IMR-90 (cell line): ENCODE data around the gene ACAP1. TPM values are rescaled to one million over a fixed set of nuclear protein-coding genes. Genes with fewer than 3 reads are reported as not detected.

Experiments used
- ATAC-seq: fragments of 200-7000 bp; cut with Tn5 transposase; 2 replicates; pipeline ENCODE4 v1.9.1; 2020; ENCODE audit warnings: low read depth, mild to moderate bottlenecking, moderate library complexity
- BruUV-seq: library from RNA; stranded (reverse); fragments of 400-500 nt; replicated peaks from 2 replicates; lab custom pipeline; 2021; lab: Mats Ljungman, UMichigan
- CTCF ChIA-PET: fragments of 300-600 bp; formaldehyde crosslinking; extraction: SDS; loops from one replicate; lab custom pipeline; 2021; ENCODE audit warnings: antibody characterized with exemption; lab: Yijun Ruan, JAX
- POLR2A ChIA-PET: fragments of 300-600 bp; sonication (Branson Sonifier 250); formaldehyde crosslinking; loops from one replicate; lab custom pipeline; 2022; ENCODE audit warnings: antibody characterized with exemption; ENCODE audit not compliant: unreplicated experiment; lab: Charles Lee
- DNase-seq: peaks from one replicate; pipeline ENCODE4 v3.0.0; 2013
- H2AFZ ChIP-seq: replicated peaks from 2 replicates; pipeline ENCODE3; 2013; ENCODE audit warnings: low read length, mild to moderate bottlenecking; ENCODE audit not compliant: poor library complexity
- H2AK5ac ChIP-seq: 2 replicates; pipeline ENCODE4 v1.6.1; 2013; ENCODE audit warnings: low read depth, low read length, inconsistent platforms
- H2AK9ac ChIP-seq: replicated peaks from 2 replicates; pipeline ENCODE3; 2013; ENCODE audit warnings: mild to moderate bottlenecking, low read depth, low read length, moderate library complexity; ENCODE audit not compliant: poor library complexity
- H2BK120ac ChIP-seq: 2 replicates; pipeline ENCODE4 v1.6.1; 2013; ENCODE audit warnings: low read depth, low read length, inconsistent platforms
- H2BK15ac ChIP-seq: 3 replicates; pipeline ENCODE4 v1.6.1; 2013; ENCODE audit warnings: low read depth, low read length, inconsistent platforms
- H2BK20ac ChIP-seq: 2 replicates; pipeline ENCODE4 v1.6.1; 2013; ENCODE audit warnings: low read depth, mild to moderate bottlenecking, inconsistent platforms, low read length, moderate library complexity
- H2BK5ac ChIP-seq: 2 replicates; pipeline ENCODE4 v1.6.1; 2013; ENCODE audit warnings: mild to moderate bottlenecking, low read depth, low read length, inconsistent platforms; ENCODE audit not compliant: poor library complexity, severe bottlenecking
- H3K14ac ChIP-seq: replicated peaks from 2 replicates; pipeline ENCODE4 v1.6.1; 2013; ENCODE audit warnings: low read depth, low read length, inconsistent platforms
- H3K18ac ChIP-seq: 2 replicates; pipeline ENCODE4 v1.6.1; 2013; ENCODE audit warnings: low read depth, low read length, control low read depth
- H3K23ac ChIP-seq: 2 replicates; pipeline ENCODE4 v1.6.1; 2013; ENCODE audit warnings: low read depth, low read length, inconsistent platforms
- H3K27ac ChIP-seq: 2 replicates; pipeline ENCODE4 v1.5.1; 2013; ENCODE audit warnings: mild to moderate bottlenecking, control low read depth, low read length; ENCODE audit not compliant: insufficient read depth
- H3K27me3 ChIP-seq: 2 replicates; pipeline ENCODE4 v1.6.1; 2013; ENCODE audit warnings: low read length; ENCODE audit not compliant: control insufficient read depth, insufficient read depth
- H3K36me3 ChIP-seq: 2 replicates; pipeline ENCODE4 v1.6.1; 2013; ENCODE audit warnings: low read length, mixed read lengths; ENCODE audit not compliant: control insufficient read depth, insufficient read depth
- H3K4ac ChIP-seq: 2 replicates; pipeline ENCODE4 v1.6.1; 2013; ENCODE audit warnings: low read depth, low read length, inconsistent platforms
- H3K4me1 ChIP-seq: 2 replicates; pipeline ENCODE4 v1.6.1; 2013; ENCODE audit warnings: low read length, mixed read lengths; ENCODE audit not compliant: control insufficient read depth, insufficient read depth
- H3K4me2 ChIP-seq: 2 replicates; pipeline ENCODE4 v1.6.1; 2013; ENCODE audit warnings: low read depth, mild to moderate bottlenecking, control low read depth, low read length, moderate library complexity
- H3K4me3 ChIP-seq: 2 replicates; pipeline ENCODE4 v1.5.1; 2013; ENCODE audit warnings: low read depth, mild to moderate bottlenecking, control low read depth, low read length, moderate library complexity; ENCODE audit not compliant: insufficient read depth
- H3K56ac ChIP-seq: 2 replicates; pipeline ENCODE4 v1.6.1; 2013; ENCODE audit warnings: low read length, inconsistent platforms; ENCODE audit not compliant: insufficient read depth; ENCODE audit errors: extremely low read depth
- H3K79me1 ChIP-seq, 2 experiments: 2 replicates each; pipeline ENCODE4 v1.6.1; 2013; ENCODE audit warnings: low read length in 2 of 2, inconsistent platforms in 1 of 2, low read depth in 1 of 2
- H3K9ac ChIP-seq: 2 replicates; pipeline ENCODE4 v1.6.1; 2013; ENCODE audit warnings: low read depth, low read length, control low read depth
- H3K9me1 ChIP-seq: 2 replicates; pipeline ENCODE4 v1.6.1; 2013; ENCODE audit warnings: low read length, inconsistent platforms; ENCODE audit not compliant: insufficient read depth
- H3K9me3 ChIP-seq: 2 replicates; pipeline ENCODE4 v1.6.1; 2013; ENCODE audit warnings: low read length; ENCODE audit not compliant: control insufficient read depth, insufficient read depth
- H4K20me1 ChIP-seq: 2 replicates; pipeline ENCODE4 v1.6.1; 2013; ENCODE audit warnings: low read length, inconsistent platforms; ENCODE audit not compliant: insufficient read depth
- H4K5ac ChIP-seq: 2 replicates; pipeline ENCODE4 v1.6.1; 2013; ENCODE audit warnings: mild to moderate bottlenecking, low read depth, low read length, control low read depth
- H4K8ac ChIP-seq, 2 experiments: 2 replicates each; pipeline ENCODE4 v1.6.1; 2013; ENCODE audit warnings: low read depth in 2 of 2, low read length in 2 of 2, control low read depth in 1 of 2, inconsistent platforms in 1 of 2
- H4K91ac ChIP-seq: 2 replicates; pipeline ENCODE4 v1.6.1; 2013; ENCODE audit warnings: low read depth, low read length, inconsistent platforms; ENCODE audit not compliant: insufficient read depth
- BHLHE40 ChIP-seq: fragments of 150-350 bp; IDR thresholded peaks from 2 replicates; pipeline ENCODE4 v1.6.1; 2016; ENCODE audit warnings: mild to moderate bottlenecking, low read depth, low read length
- CEBPB ChIP-seq: IDR thresholded peaks from 2 replicates; pipeline ENCODE4 v1.6.1; 2012; ENCODE audit warnings: low read depth, low read length, improper control_type of control experiment
- CHD1 ChIP-seq: IDR thresholded peaks from 2 replicates; pipeline ENCODE4 v1.6.1; 2012; ENCODE audit warnings: low read depth, low read length, improper control_type of control experiment
- FOS ChIP-seq: fragments of 150-350 bp; IDR thresholded peaks from 2 replicates; pipeline ENCODE4 v1.6.1; 2016; ENCODE audit warnings: low read depth, low read length
- MAFK ChIP-seq: IDR thresholded peaks from 2 replicates; pipeline ENCODE4 v1.6.1; 2012; ENCODE audit warnings: low read depth, low read length, improper control_type of control experiment
- MAZ ChIP-seq: IDR thresholded peaks from 2 replicates; pipeline ENCODE4 v1.6.1; 2012; ENCODE audit warnings: low read depth, mild to moderate bottlenecking, low read length, improper control_type of control experiment, moderate library complexity, borderline replicate concordance
- NFE2L2 ChIP-seq: fragments of 150-350 bp; IDR thresholded peaks from 2 replicates; pipeline ENCODE4 v1.6.1; 2016; ENCODE audit warnings: low read depth, mild to moderate bottlenecking, low read length
- POLR2A ChIP-seq: IDR thresholded peaks from 2 replicates; pipeline ENCODE4 v1.6.1; 2012; ENCODE audit warnings: mild to moderate bottlenecking, low read depth, low read length
- RAD21 ChIP-seq: IDR thresholded peaks from 2 replicates; pipeline ENCODE4 v1.6.1; 2012; ENCODE audit warnings: low read length, improper control_type of control experiment
- RCOR1 ChIP-seq: IDR thresholded peaks from 2 replicates; pipeline ENCODE4 v1.6.1; 2012; ENCODE audit warnings: mild to moderate bottlenecking, low read length, improper control_type of control experiment; ENCODE audit not compliant: insufficient replicate concordance
- SMC3 ChIP-seq: fragments of 150-350 bp; IDR thresholded peaks from 2 replicates; pipeline ENCODE4 v1.6.1; 2016; ENCODE audit warnings: low read depth, mild to moderate bottlenecking, antibody characterized with exemption, low read length, moderate library complexity
- WGBS, 2 experiments: methylation state at CpG; one replicate each; pipeline versions ENCODE4 v1.1.5 to v1.1.7; 2013; ENCODE audit warnings: missing lambda C conversion rate in 2 of 2; ENCODE audit not compliant: insufficient read length in 1 of 2; ENCODE audit errors: extremely low coverage in 2 of 2; 5-methylcytosine and 5-hydroxymethylcytosine counted together
- dilution Hi-C: fragments of 300-500 bp; cut with HindIII; formaldehyde crosslinking; loops from one replicate; pipeline ENCODE4 v1.14.3; 2018; ENCODE audit warnings: low sequenced_read_pairs; ENCODE audit not compliant: unreplicated experiment
- in situ Hi-C: fragments of 300-500 bp; cut with MboI; formaldehyde crosslinking; loops from 3 replicates; pipeline ENCODE4 v1.14.3; 2019; ENCODE audit warnings: low sequenced_read_pairs, inconsistent platforms, mixed read lengths
- intact Hi-C: fragments of 100-400 bp; cut with micrococcal nuclease; formaldehyde crosslinking; loops from 2 replicates; pipeline ENCODE4 v1.10.0; 2022
- polyA plus RNA-seq, 3 experiments: library from polyadenylated mRNA; depleted of rRNA; stranded (reverse); fragments of >200 nt; gene quantifications; 2 replicates each; pipeline ENCODE4 v1.2.3, GENCODE V29; 2012; ENCODE audit warnings: low replicate concordance in 1 of 3
- total RNA-seq: library from RNA; depleted of rRNA; stranded (reverse); fragments of >200 nt; gene quantifications from 2 replicates; pipeline ENCODE4 v1.2.3, GENCODE V29; 2012
- TF ChIP-seq, protein P1 (sequence below): conservative IDR thresholded peaks from 2 replicates; pipeline ENCODE4 v1.5.1; 2012; ENCODE audit warnings: mild to moderate bottlenecking, low read depth, low read length, improper control_type of control experiment
- TF ChIP-seq, protein P2 (sequence below): fragments of 150-350 bp; IDR thresholded peaks from 2 replicates; pipeline ENCODE4 v1.6.1; 2016; ENCODE audit warnings: low read depth, mild to moderate bottlenecking, low read length, moderate library complexity, borderline replicate concordance
- TF ChIP-seq, protein P3 (sequence below): fragments of 150-350 bp; IDR thresholded peaks from 2 replicates; pipeline ENCODE4 v1.6.1; 2017; ENCODE audit warnings: mild to moderate bottlenecking, antibody characterized with exemption, low read length, low read depth

ACAP1 gene
- total and polyA plus RNA-seq, 2 of the 4 experiments (the other 2 are of a cell fraction): under 0.01 to 2.1 TPM

DNA sequence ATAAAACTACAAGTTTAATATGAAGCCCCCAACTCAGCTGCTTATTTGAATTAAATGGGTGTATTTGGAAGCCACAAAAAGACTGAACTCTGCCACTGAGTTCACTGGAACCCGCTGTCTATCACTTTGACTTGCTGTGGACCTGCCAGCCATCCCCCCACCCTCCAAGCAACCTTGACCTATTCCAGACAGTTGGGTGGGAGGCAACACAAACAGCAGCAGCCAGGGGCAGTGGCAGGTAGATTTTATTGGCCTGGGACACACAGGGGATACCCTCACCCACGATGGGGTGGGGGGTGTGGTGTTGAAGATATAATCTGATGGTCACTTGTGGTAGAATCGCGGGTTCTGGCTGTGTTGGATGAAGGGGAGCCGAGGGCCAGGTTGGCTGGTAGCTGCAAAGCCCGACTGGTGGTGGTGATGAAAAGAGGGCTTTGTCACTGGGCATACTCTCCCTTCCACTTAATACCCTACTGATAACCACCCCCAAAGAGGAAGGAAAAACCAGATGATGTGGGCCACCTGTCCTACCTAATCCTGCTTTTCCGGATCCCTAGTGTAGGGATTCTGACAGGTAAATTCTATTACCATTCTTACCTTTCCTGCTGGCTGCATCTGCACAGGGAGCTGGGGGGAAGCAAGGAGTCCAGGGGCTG, 23.8 kb upstream of the ACAP1 start:
- no peak overlapping the region for H3K4me3 ChIP-seq
- WGBS, 2 experiments: no CpG with 5 or more reads among the region's 7 CpGs
- H2BK5ac ChIP-seq: no peak overlapping the region
- no peak overlapping the region for H3K4ac ChIP-seq
- H3K36me3 ChIP-seq: peaks cover 45% of the 10 kb centered on the region
- TF ChIP-seq, protein P1, sequence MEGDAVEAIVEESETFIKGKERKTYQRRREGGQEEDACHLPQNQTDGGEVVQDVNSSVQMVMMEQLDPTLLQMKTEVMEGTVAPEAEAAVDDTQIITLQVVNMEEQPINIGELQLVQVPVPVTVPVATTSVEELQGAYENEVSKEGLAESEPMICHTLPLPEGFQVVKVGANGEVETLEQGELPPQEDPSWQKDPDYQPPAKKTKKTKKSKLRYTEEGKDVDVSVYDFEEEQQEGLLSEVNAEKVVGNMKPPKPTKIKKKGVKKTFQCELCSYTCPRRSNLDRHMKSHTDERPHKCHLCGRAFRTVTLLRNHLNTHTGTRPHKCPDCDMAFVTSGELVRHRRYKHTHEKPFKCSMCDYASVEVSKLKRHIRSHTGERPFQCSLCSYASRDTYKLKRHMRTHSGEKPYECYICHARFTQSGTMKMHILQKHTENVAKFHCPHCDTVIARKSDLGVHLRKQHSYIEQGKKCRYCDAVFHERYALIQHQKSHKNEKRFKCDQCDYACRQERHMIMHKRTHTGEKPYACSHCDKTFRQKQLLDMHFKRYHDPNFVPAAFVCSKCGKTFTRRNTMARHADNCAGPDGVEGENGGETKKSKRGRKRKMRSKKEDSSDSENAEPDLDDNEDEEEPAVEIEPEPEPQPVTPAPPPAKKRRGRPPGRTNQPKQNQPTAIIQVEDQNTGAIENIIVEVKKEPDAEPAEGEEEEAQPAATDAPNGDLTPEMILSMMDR: no peak
- no peak for TF ChIP-seq RCOR1
- TF ChIP-seq, protein P2, sequence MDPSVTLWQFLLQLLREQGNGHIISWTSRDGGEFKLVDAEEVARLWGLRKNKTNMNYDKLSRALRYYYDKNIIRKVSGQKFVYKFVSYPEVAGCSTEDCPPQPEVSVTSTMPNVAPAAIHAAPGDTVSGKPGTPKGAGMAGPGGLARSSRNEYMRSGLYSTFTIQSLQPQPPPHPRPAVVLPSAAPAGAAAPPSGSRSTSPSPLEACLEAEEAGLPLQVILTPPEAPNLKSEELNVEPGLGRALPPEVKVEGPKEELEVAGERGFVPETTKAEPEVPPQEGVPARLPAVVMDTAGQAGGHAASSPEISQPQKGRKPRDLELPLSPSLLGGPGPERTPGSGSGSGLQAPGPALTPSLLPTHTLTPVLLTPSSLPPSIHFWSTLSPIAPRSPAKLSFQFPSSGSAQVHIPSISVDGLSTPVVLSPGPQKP: no peak
- no peak for TF ChIP-seq CHD1
- TF ChIP-seq POLR2A: no peak
- no peak for TF ChIP-seq FOS
- TF ChIP-seq BHLHE40: no peak
- no peak for TF ChIP-seq MAZ
- no peak for TF ChIP-seq NFE2L2
- TF ChIP-seq, protein P3, sequence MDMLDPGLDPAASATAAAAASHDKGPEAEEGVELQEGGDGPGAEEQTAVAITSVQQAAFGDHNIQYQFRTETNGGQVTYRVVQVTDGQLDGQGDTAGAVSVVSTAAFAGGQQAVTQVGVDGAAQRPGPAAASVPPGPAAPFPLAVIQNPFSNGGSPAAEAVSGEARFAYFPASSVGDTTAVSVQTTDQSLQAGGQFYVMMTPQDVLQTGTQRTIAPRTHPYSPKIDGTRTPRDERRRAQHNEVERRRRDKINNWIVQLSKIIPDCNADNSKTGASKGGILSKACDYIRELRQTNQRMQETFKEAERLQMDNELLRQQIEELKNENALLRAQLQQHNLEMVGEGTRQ: no peak
- no peak for TF ChIP-seq MAFK
- no peak for TF ChIP-seq SMC3
- no peak for TF ChIP-seq RAD21
- TF ChIP-seq CEBPB: no peak
- no peak overlapping the region for H3K4me2 ChIP-seq
- peaks cover 7% of the 10 kb centered on the region for H3K4me1 ChIP-seq
- DNase-seq: no peak
- peaks cover 16% of the 10 kb centered on the region for H3K9me1 ChIP-seq
- H2AK9ac ChIP-seq: peak overlapping the region; percentile 68
- no peak overlapping the region for H2AK5ac ChIP-seq
- H2AFZ ChIP-seq: no peak overlapping the region
- H3K18ac ChIP-seq: no peak overlapping the region
- H3K27ac ChIP-seq: no peak overlapping the region
- intact Hi-C loops (no loop called here), dilution Hi-C loops (no loop called here), in situ Hi-C loops (no loop called here)
- no TSS peak for BruUV-seq
- no peak overlapping the region for H4K91ac ChIP-seq
- CTCF ChIA-PET: no interaction called here
- POLR2A ChIA-PET: no interaction called here
- H3K9me3 ChIP-seq: no peaks in the 10 kb centered on the region
- H2BK15ac ChIP-seq: no peak overlapping the region
- H4K20me1 ChIP-seq: peaks cover 65% of the 10 kb centered on the region
- H3K14ac ChIP-seq: no peak overlapping the region
- no peak overlapping the region for H3K56ac ChIP-seq
- H2BK120ac ChIP-seq: no peak overlapping the region
- no peak overlapping the region for H3K9ac ChIP-seq
- H2BK20ac ChIP-seq: no peak overlapping the region
- no peak overlapping the region for H3K23ac ChIP-seq
- no peak overlapping the region for H4K8ac ChIP-seq
- peaks cover 25 to 66% of the 10 kb centered on the region in 2 experiments for H3K79me1 ChIP-seq
- no peak for ATAC-seq
- no peak overlapping the region for H4K5ac ChIP-seq
- H3K27me3 ChIP-seq: no peaks in the 10 kb centered on the region
